Lower lobe of right lung (tissue), 2 donors: ENCODE measurements around the gene TACSTD2. TPM values are rescaled to one million over a fixed set of nuclear protein-coding genes. Genes with fewer than 3 reads are reported as not detected.

Source experiments
- ATAC-seq, 2 donors: fragments of 200-7000 bp; cut with Tn5 transposase; one replicate each; pipeline ENCODE4 v1.9.1; 2020 to 2022; ENCODE audit warnings: mild to moderate bottlenecking in 2 of 2, moderate library complexity in 2 of 2
- DNase-seq: peaks from one replicate; pipeline ENCODE4 v3.0.0-alpha.2; 2020
- H3K27ac ChIP-seq: fragments of 200-600 bp; one replicate; pipeline ENCODE4 v1.8.0; 2022
- H3K27me3 ChIP-seq: fragments of 200-600 bp; one replicate; pipeline ENCODE4 v1.8.0; 2022; ENCODE audit warnings: low read depth
- H3K36me3 ChIP-seq: fragments of 200-600 bp; one replicate; pipeline ENCODE4 v1.8.0; 2022; ENCODE audit warnings: mild to moderate bottlenecking
- H3K4me1 ChIP-seq: fragments of 200-600 bp; one replicate; pipeline ENCODE4 v1.8.0; 2022
- H3K4me3 ChIP-seq: fragments of 200-600 bp; one replicate; pipeline ENCODE4 v1.8.0; 2022; ENCODE audit warnings: mild to moderate bottlenecking
- H3K9me3 ChIP-seq: fragments of 200-600 bp; one replicate; pipeline ENCODE4 v1.8.0; 2022
- CTCF ChIP-seq: fragments of 200-600 bp; IDR thresholded peaks from one replicate; pipeline ENCODE4 v1.8.0; 2022; ENCODE audit warnings: antibody characterized with exemption, mild to moderate bottlenecking
- intact Hi-C: fragments of 100-400 bp; cut with DNase I; formaldehyde crosslinking; loops from one replicate; pipeline ENCODE4 v1.11.0; 2022
- total RNA-seq: library from RNA; stranded (reverse); fragmentation: NEBNext Ultra II Directional; extraction: Animal tissue kit (Norgen Biotek cat#: 25700); gene quantifications from one replicate; pipeline ENCODE4 v1.2.1, GENCODE V29; 2021
- donor health status: DM: no; HTN: yes; CAD: no; lungs with severe emphysema.

Gene TACSTD2
- total RNA-seq, 1 donor from 2014 or later = 69.9 TPM

DNA sequence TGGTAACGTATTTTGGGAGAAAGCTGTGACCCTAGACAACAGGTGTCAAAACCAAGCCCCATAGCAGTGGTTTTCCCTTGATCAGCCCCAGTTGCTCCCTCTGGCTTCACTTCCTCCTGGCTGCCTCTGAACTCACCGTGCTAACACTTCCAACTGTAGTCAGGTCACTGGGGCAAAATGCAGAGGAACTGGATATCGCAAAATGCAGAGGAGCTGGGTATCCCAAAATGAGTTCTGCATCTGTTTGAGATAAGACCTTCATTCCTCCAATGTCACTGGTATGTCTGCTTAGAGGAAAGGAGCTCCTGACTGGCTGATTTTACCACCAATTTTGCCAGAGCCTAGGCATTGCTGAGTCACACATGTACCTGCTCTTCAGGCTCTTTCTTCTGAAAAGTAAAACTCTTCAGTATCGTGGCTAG is 19.6 kb upstream of the TACSTD2 start:
- no peaks in the 10 kb centered on the region for H3K36me3 ChIP-seq
- H3K4me3 ChIP-seq = no peak overlapping the region
- H3K9me3 ChIP-seq = no peaks in the 10 kb centered on the region
- TF ChIP-seq CTCF = no peak
- intact Hi-C loops = no loop called here
- H3K4me1 ChIP-seq = peaks cover 15% of the 10 kb centered on the region
- H3K27ac ChIP-seq = no peak overlapping the region
- DNase-seq = no peak
- ATAC-seq = peak in 1 of 2 donors; percentile 28
- H3K27me3 ChIP-seq = no peaks in the 10 kb centered on the region

GRCh38 chr1:58594546-58594945 is 17.5 kb upstream of the TACSTD2 start:
- Histone ChIP-seq H3K27me3 (no peaks in the 10 kb centered on the region), H3K27ac (no peak overlapping the region), H3K4me3 (no peak overlapping the region), H3K36me3 (no peaks in the 10 kb centered on the region), H3K4me1 (peaks cover 15% of the 10 kb centered on the region), H3K9me3 (no peaks in the 10 kb centered on the region)
- no peak for DNase-seq
- intact Hi-C loops = no loop called here
- no peak for ATAC-seq
- TF ChIP-seq CTCF = no peak

- TF ChIP-seq CTCF = no peak
- H3K4me3 ChIP-seq = no peak overlapping the region
- DNase-seq (peak; percentile 86), ATAC-seq (peak; percentile 93 to 95)
- intact Hi-C loops = no loop called here
- no peaks in the 10 kb centered on the region for H3K9me3 ChIP-seq
- H3K36me3 ChIP-seq = no peaks in the 10 kb centered on the region
- H3K27me3 ChIP-seq = no peaks in the 10 kb centered on the region
- H3K27ac ChIP-seq = peak overlapping the region; percentile 51
- H3K4me1 ChIP-seq = peaks cover 15% of the 10 kb centered on the region
Measured at GRCh38 chr1:58592522-58593134, 15.6 kb upstream of the TACSTD2 start.

DNA sequence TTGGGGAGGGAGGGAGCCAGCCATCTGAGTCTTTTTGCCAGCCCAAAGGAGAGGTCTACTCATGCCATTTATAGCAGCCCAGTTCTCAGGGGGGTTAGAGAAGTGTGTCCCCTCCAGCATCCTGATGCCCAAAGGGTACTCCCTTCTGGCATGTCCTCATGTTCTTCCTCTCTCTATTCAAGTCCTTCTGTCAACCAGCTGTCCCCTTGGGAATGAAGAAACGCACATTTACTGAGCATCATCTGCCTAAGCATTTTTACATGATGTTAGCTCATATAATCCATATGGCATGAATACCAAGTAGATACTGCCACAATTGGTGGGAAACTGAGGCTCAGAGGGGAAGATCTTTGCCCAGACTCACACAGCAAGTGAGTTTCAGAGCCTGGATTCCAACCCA is 14.8 kb upstream of the TACSTD2 start:
- peaks cover 15% of the 10 kb centered on the region for H3K4me1 ChIP-seq
- DNase-seq = no peak
- no peaks in the 10 kb centered on the region for H3K36me3 ChIP-seq
- no peak overlapping the region for H3K4me3 ChIP-seq
- intact Hi-C loops = no loop called here
- ATAC-seq = no peak
- no peaks in the 10 kb centered on the region for H3K27me3 ChIP-seq
- no peaks in the 10 kb centered on the region for H3K9me3 ChIP-seq
- no peak for TF ChIP-seq CTCF
- H3K27ac ChIP-seq = peak overlapping the region; percentile 51

GRCh38 chr1:58590019-58590418 is 13.0 kb upstream of the TACSTD2 start:
- ATAC-seq (no peak), DNase-seq (no peak)
- H3K27me3 ChIP-seq = no peaks in the 10 kb centered on the region
- intact Hi-C loops = no loop called here
- no peaks in the 10 kb centered on the region for H3K36me3 ChIP-seq
- no peak overlapping the region for H3K27ac ChIP-seq
- TF ChIP-seq CTCF = no peak
- no peaks in the 10 kb centered on the region for H3K9me3 ChIP-seq
- H3K4me3 ChIP-seq = no peak overlapping the region
- peaks cover 33% of the 10 kb centered on the region for H3K4me1 ChIP-seq

GRCh38 chr1:58588396-58588795 is 11.3 kb upstream of the TACSTD2 start:
- no peak overlapping the region for H3K4me3 ChIP-seq
- H3K27ac ChIP-seq = no peak overlapping the region
- H3K9me3 ChIP-seq = no peaks in the 10 kb centered on the region
- TF ChIP-seq CTCF = no peak
- ATAC-seq (no peak), DNase-seq (no peak)
- intact Hi-C loops = no loop called here
- H3K36me3 ChIP-seq = no peaks in the 10 kb centered on the region
- H3K27me3 ChIP-seq = no peaks in the 10 kb centered on the region
- H3K4me1 ChIP-seq = peaks cover 48% of the 10 kb centered on the region
